DMS79 treated with DMSO at 0.1 percent for 48 hours (cell line): Measurements from ENCODE around the gene NEU4.
"Not testable (repeated sequence)": the region's sequence is repeated elsewhere in the genome, so short reads cannot be mapped to it uniquely, and the experiment has no call there.

ENCODE experiments used
- DNase-seq: peaks from one replicate; lab custom pipeline; 2025; lab: John Stamatoyannopoulos, UW

The NEU4 gene

GRCh38 chr2:241813644-241814392, 4.8 kb downstream of the NEU4 start:
- no peak for DNase-seq

GRCh38 chr2:241814393-241814642, 5.3 kb downstream of the NEU4 start:
- no peak for DNase-seq

GRCh38 chr2:241814643-241815476, 5.9 kb downstream of the NEU4 start:
- DNase-seq = no peak

GRCh38 chr2:241815477-241816430, 6.8 kb downstream of the NEU4 start:
- no peak for DNase-seq

- DNase-seq = no peak
Measured at GRCh38 chr2:241816431-241817121, 7.6 kb downstream of the NEU4 start.

GRCh38 chr2:241817126-241817820, 8.3 kb downstream of the NEU4 start:
- DNase-seq = no peak

GRCh38 chr2:241817821-241818215, 8.8 kb downstream of the NEU4 start:
- DNase-seq = not testable (repeated sequence)

GRCh38 chr2:241818229-241818942, 9.4 kb downstream of the NEU4 start:
- DNase-seq = no peak

GRCh38 chr2:241818943-241819270, 9.9 kb downstream of the NEU4 start:
- no peak for DNase-seq

- DNase-seq = not testable (repeated sequence)
Measured at GRCh38 chr2:241819947-241820624, 11.1 kb downstream of the NEU4 start.

- DNase-seq = no peak
Measured at GRCh38 chr2:241820625-241821384, 11.8 kb downstream of the NEU4 start.

GRCh38 chr2:241821460-241822263, 12.7 kb downstream of the NEU4 start:
- no peak for DNase-seq

- no peak for DNase-seq
Measured at GRCh38 chr2:241822264-241822623, 13.3 kb downstream of the NEU4 start.

- not testable (repeated sequence) for DNase-seq
Measured at GRCh38 chr2:241823531-241824437, 14.8 kb downstream of the NEU4 start.

- no peak for DNase-seq
Measured at GRCh38 chr2:241827394-241827793, 18.4 kb downstream of the NEU4 start.

GRCh38 chr2:241833101-241833663, 24.2 kb downstream of the NEU4 start:
- DNase-seq = no peak
